ENCODE measurements around the gene SLC25A24.

- TF ChIP-seq SUZ12 (IDR thresholded peaks at IDR 0.05; ENCODE audit: extremely low read depth, insufficient read depth, insufficient read length): no peak
- TF ChIP-seq YY1 (IDR thresholded peaks at IDR 0.05; ENCODE audit: insufficient read depth, insufficient read length): no peak
Measured at GRCh38 chr1:108209456-108210108, 9.4 kb upstream of the SLC25A24 start.

Data from NT2/D1 (cell line).